NCI-H2196 (cell line): ENCODE data around the gene ARHGAP23.
A peak's percentile ranks its signal among the peaks of the same experiment; 100 is the strongest.
"Not testable (repeated sequence)": the region's sequence is repeated elsewhere in the genome, so short reads cannot be mapped to it uniquely, and the experiment has no call there.

ENCODE experiments used
- DNase-seq: peaks from one replicate; lab custom pipeline; 2025; ENCODE audit not compliant: unreplicated experiment; lab: John Stamatoyannopoulos, UW

The ARHGAP23 gene

GRCh38 chr17:38484242-38485145 is 56.2 kb downstream of the ARHGAP23 start:
- DNase-seq = peak; percentile 47

DNA sequence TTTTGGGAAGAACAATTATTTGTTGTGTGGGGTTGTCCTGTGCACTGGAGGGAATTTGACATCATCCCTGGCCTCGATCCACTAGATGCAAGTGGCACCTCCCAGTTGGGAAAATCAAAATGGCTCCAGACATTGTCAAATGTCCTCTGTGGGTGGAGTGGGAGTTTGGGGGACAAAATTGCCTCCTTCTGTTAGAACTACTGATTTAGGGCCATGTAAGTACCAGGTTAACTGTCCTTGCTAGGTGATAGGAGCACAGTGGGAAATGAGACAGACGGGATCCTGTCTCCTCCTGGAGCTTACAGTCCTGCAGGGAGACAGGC is 56.8 kb downstream of the ARHGAP23 start:
- no peak for DNase-seq

DNA sequence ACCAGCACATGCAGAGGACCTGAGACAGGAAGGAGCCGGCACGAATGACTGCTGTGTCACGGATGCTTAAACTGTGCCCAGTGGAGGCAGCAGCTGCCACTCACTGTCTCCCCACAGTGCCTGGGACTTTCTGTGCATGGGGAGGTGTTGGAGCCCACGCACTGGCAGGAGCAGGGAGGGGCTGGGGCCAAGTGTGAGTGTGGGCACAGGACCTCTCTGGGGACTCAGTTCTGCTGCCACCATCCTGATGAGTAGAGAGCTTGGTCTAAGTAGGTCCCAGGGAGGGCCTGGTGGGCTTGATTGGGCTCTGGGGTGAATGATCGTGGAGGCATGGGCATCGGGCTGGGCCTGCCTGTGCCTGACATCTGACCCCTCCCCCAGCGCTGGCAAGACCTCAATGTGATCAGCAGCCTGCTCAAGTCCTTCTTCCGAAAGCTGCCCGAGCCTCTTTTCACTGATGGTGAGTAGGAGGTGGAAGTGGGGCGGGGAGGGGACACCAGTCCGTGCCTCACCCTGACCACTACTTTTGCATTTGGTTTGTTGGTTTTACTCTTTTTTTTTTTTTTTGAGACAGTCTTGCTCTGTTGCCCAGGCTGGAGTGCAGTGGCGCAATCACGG is 57.5 kb downstream of the ARHGAP23 start:
- not testable (repeated sequence) for DNase-seq

DNA sequence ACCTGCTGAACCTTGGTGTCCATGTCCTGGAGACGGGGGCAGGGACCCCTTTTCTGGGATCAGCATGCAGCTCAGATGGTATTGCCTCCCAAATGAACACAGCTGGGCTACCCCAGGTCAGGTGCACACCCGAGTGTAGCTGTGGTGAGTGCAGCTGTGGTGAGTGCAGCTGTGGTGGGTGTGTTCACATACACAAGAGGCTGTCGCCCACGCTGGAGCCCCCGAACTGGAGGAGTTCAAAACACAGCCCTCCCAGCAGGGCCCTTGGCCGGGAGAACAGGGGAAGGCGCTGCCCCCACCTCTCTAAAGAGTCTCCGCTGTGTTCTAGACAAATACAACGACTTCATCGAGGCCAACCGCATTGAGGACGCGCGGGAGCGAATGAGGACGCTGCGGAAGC is 61.5 kb downstream of the ARHGAP23 start:
- DNase-seq = not testable (repeated sequence)

DNA sequence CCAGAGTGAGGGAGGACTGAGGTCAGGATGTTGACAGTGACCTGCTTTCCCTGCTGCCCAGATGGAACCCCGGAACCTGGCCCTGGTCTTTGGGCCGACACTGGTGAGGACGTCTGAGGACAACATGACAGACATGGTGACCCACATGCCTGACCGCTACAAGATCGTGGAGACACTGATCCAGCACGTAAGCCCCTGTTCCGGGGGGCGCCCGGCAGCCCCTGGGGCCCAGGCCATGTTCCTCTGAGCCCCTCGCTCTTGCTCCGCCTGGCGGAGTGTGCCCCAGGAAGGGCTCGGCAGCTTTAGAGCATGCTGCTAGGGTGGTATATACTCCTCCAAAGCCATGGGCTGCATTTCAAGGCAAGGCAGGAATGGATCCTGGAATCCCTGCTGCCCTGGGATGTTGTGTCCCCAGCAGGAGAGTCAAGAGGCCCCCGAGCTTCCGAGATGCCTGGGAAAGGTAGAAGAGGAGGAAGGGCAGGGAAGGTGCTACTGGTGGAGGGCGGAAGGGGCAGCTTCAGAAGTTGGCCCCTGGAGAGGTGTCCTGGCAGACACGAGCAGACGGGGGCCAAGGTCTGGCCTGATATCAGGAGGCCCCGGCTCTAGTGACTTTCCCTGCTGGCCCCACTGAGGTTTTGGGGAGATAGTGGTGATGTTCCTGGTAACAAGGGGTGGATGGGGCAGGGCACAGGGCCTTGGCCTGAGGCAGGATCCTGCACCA is 63.2 kb downstream of the ARHGAP23 start:
- DNase-seq = not testable (repeated sequence)

GRCh38 chr17:38492067-38493040 is 64.1 kb downstream of the ARHGAP23 start:
- peak; percentile 72 for DNase-seq

DNA sequence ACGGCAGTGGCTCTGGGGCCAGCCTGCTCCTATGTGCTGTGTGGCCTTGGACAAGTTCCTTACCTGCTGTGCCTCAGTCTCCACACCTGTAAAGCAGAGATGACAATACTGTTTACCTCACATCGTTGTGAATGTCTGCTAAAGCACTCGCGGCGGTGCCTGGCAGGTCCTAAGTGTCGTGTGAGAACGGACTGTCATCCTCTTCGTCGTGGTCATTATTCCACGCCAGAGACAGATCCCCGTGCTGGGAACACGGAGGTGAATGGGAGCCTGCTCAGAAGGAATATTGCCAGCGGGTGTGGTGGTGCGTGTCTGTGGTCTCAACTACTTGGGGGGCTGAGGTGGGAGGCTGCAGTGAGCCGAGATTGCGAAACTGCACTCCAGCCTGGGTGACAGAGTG is 65.9 kb downstream of the ARHGAP23 start:
- DNase-seq = not testable (repeated sequence)

DNA sequence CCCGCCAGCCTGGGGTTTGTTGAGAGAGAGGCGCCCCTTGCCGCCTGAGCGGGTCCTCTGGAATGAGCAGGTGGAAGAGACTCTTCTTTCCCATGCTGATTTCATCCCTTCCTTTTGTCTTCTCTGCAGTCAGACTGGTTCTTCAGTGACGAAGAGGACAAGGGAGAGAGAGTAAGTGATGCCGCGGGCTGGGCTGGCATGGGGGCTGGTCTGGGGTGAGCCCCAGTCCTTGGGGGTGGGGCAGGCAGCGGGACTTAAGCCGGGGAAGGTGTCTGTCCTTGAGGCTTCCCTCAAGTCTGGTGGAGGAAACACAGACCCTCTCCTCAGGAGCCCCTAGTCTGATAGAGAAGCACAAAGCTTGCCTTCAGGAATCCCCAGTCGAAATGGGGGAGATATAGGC is 69.4 kb downstream of the ARHGAP23 start:
- not testable (repeated sequence) for DNase-seq

GRCh38 chr17:38498353-38498752 is 70.1 kb downstream of the ARHGAP23 start:
- DNase-seq = no peak

DNA sequence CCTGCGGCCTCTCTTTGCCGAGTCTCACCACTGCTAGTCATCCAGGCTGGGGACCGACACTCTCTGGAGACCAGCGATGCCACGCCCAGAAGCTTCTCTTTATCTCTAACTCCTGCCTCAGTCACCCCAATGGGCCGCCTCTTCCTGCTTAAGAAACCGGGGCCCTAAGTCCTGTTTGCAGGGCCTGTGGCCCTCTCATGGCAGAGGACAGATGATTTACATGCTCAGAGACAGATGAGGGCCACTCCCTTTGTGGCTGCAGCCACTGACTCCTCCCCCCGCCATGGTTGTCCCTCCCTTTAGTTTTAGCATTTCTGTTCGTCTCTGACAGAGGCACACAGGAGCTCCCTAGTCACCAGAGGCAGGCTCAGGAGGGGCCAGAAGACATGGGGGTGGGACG is 71.0 kb downstream of the ARHGAP23 start:
- DNase-seq = not testable (repeated sequence)

DNA sequence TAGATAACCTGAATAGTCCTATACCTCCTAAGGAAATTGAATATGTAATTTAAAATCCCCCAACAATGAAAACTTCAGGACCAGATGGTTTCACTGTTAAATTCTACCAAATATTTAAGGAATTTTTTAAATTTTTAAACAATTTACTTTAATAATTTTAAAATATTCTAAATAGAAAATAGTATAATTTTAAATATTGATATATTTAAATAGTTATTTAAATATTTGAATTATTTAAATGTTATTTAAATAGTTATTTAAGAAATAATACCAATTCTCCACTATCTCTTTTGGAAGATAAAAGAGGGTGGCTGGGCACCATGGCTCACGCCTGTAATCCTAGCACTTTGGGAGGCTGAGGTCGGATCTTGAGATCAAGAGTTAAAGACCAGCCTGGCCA is 73.5 kb downstream of the ARHGAP23 start:
- DNase-seq = not testable (repeated sequence)

DNA sequence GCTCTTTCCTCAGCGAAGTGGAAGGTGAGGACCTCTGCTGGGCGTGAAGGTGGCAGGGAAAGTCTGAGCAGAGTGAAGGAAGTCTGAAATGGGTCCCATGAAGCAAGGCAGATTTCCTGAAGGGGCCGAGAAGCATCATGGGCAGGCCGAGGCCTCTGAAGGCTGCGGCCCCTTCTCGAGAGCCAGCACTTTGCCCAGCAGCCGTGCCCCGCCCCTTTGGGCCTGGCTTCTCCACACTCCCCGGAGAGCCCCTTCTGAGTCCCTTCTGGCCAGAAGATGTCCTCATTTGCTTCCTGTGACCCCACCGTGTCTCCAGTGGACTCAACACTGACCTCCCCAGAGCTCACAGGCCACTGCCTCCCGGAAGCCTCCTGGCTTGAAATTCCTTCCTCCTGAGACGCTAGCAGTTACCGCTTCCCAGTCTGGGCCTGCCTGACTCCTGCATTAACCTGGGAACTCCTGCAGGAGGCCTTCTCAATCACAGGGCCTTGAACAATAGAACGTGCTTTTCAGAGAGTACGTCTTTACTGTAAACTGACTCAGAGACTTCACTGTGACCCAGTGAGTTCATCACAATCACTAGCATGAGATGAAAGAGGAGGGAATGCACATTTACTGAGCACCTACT is 75.1 kb downstream of the ARHGAP23 start:
- not testable (repeated sequence) for DNase-seq

DNA sequence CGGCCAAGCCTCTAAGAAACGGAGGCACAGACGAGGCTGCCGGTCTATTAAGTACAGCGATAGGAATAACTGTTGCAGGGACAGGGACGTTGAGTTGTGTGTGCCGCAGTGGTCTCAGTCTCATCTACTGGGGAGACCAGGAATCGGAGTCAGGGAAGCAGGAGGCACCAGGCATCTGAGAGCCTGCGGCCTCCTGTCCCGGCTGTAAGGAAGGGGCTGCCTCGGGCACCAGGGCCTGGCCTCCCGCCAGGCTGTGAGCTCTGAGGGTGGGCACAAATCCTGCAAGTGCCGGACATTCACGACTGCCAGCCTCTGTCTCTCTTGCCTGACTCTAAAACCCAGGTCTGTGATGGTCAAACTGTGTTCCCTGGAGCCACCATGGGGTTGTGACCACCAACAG is 76.0 kb downstream of the ARHGAP23 start:
- DNase-seq = no peak

GRCh38 chr17:38507436-38507835 is 79.2 kb downstream of the ARHGAP23 start:
- DNase-seq = no peak

- no peak for DNase-seq
Observed at GRCh38 chr17:38507921-38508569, 79.8 kb downstream of the ARHGAP23 start.

DNA sequence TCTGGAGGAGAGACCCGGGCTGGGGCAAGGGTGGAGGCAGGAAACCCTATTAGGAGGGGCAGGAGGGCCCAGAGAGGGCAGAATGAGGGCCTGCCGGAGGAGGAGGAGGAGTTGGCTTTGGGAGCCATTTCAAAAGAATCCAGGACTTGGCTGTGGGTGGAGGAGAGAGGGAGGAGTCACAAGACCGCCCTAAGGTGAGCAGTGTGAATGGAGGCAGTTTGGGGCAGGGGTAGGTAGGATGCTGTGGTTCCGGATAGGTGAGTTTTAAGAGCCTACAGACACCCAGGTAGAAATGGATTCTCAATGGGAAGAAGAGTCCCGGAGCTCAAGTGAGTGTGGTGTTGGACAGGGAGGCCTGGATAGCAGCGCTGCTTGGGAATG is 80.3 kb downstream of the ARHGAP23 start:
- DNase-seq = no peak

GRCh38 chr17:38508954-38509771 is 80.9 kb downstream of the ARHGAP23 start:
- no peak for DNase-seq

DNA sequence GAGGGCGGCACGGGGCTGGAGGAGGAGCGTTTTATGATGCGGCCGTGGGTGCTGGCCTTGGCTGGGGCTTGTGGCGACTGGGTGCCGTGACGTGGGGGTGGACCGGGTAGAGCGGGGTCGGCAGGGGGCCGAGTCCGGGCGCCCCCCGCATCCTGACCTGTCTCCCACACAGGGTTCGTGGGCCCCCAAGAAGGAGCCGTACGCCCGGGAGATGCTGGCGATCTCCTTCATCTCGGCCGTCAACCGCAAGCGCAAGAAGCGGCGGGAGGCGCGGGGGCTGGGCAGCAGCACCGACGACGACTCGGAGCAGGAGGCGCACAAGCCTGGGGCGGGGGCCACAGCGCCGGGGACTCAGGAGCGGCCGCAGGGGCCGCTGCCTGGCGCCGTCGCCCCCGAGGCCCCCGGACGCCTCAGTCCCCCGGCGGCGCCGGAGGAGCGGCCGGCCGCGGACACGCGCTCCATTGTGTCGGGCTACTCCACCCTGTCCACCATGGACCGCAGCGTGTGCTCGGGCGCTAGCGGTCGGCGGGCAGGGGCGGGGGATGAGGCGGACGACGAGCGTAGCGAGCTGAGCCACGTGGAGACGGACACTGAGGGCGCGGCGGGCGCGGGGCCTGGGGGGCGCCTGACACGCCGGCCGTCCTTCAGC is 81.6 kb downstream of the ARHGAP23 start:
- no peak for DNase-seq
